DND-41 (cell line): ENCODE results near the gene KCND3.

Experiments
- ATAC-seq: fragments of 200-7000 bp; cut with Tn5 transposase; 3 replicates; pipeline ENCODE4 v1.9.1; 2021; ENCODE audit warnings: low read depth; ENCODE audit not compliant: insufficient read depth
- DNase-seq: peaks from one replicate; pipeline ENCODE4 v3.0.0-alpha.2; 2020
- H2AFZ ChIP-seq: 2 replicates; pipeline ENCODE4 v1.6.0; 2012; ENCODE audit warnings: low read depth, low read length
- H3K27ac ChIP-seq: 2 replicates; pipeline ENCODE4 v1.5.1; 2012; ENCODE audit warnings: low read length, inconsistent platforms
- H3K27me3 ChIP-seq: fragments of 200-600 bp; sonication (generic); 2 replicates; pipeline ENCODE4 v1.6.0; 2012; ENCODE audit warnings: low read length, mild to moderate bottlenecking, inconsistent platforms; ENCODE audit not compliant: insufficient read depth, poor library complexity
- H3K36me3 ChIP-seq: 2 replicates; pipeline ENCODE4 v1.5.1; 2012; ENCODE audit warnings: low read length, inconsistent platforms; ENCODE audit not compliant: insufficient read depth
- H3K4me1 ChIP-seq: 2 replicates; pipeline ENCODE4 v1.5.1; 2012; ENCODE audit warnings: mild to moderate bottlenecking, low read length; ENCODE audit not compliant: insufficient read depth
- H3K4me2 ChIP-seq: 2 replicates; pipeline ENCODE4 v1.6.0; 2012; ENCODE audit warnings: mild to moderate bottlenecking, moderate library complexity, low read length, inconsistent platforms; ENCODE audit not compliant: insufficient read depth
- H3K4me3 ChIP-seq, 2 experiments: fragments of 200-600 bp in 1 of 2; shearing (Covaris generic) in 1 of 2; 2 replicates each; pipeline ENCODE4 v1.5.1; 2012 to 2016; ENCODE audit warnings: inconsistent platforms in 2 of 2, low read length in 2 of 2, mild to moderate bottlenecking in 2 of 2, low read depth in 1 of 2, moderate library complexity in 1 of 2
- H3K79me2 ChIP-seq: 2 replicates; pipeline ENCODE4 v1.6.0; 2012; ENCODE audit warnings: low read length, inconsistent platforms; ENCODE audit not compliant: insufficient read depth
- H3K9ac ChIP-seq: 2 replicates; pipeline ENCODE4 v1.6.0; 2012; ENCODE audit warnings: low read depth, mild to moderate bottlenecking, inconsistent platforms, low read length, moderate library complexity
- H3K9me3 ChIP-seq: 2 replicates; pipeline ENCODE4 v1.5.1; 2012; ENCODE audit warnings: low read length, moderate library complexity, mild to moderate bottlenecking, inconsistent platforms; ENCODE audit not compliant: insufficient read depth, severe bottlenecking
- H4K20me1 ChIP-seq: 2 replicates; pipeline ENCODE4 v1.6.0; 2012; ENCODE audit warnings: low read length; ENCODE audit not compliant: insufficient read depth
- CTCF ChIP-seq: IDR thresholded peaks from 2 replicates; pipeline ENCODE4 v1.5.1; 2012; ENCODE audit warnings: borderline replicate concordance, low read length, moderate library complexity, mild to moderate bottlenecking; ENCODE audit not compliant: poor library complexity, severe bottlenecking; ENCODE audit errors: extremely low read depth
- EZH2 ChIP-seq: IDR thresholded peaks from 3 replicates; pipeline ENCODE4 v1.6.1; 2012; ENCODE audit warnings: borderline replicate concordance, low read depth, mild to moderate bottlenecking, moderate library complexity, low read length, inconsistent platforms; ENCODE audit not compliant: severe bottlenecking

The KCND3 gene

DNA sequence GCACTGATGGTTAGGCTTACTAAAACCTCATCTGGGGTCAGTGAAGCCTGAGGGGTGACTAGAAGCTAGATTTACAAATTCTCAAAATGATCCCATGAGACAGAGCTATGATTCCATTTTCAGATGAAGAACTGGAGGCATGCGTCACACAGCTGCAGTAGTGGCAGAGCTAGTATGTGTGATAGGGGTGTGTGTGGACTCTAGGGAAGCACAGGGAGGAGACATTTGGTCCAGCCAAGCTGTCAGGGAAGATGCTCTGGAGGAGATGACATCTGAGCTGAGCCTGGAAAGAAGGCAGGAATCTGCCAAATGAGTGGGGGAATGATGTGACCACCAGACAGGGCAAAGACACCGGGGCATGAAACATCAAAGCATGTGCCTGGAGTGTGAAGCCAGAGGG, 12.0 kb upstream of the KCND3 start:
- Histone ChIP-seq H3K4me3 (no peak overlapping the region), H3K27me3 (peaks cover 7% of the 10 kb centered on the region), H3K36me3 (no peaks in the 10 kb centered on the region), H3K9me3 (no peaks in the 10 kb centered on the region), H3K27ac (no peak overlapping the region), H3K9ac (no peak overlapping the region), H3K4me2 (no peak overlapping the region), H2AFZ (no peak overlapping the region), H4K20me1 (no peaks in the 10 kb centered on the region), H3K79me2 (no peaks in the 10 kb centered on the region), H3K4me1 (no peaks in the 10 kb centered on the region)
- TF ChIP-seq CTCF, result no peak
- TF ChIP-seq EZH2, result no peak
- ATAC-seq (no peak), DNase-seq (no peak)

DNA sequence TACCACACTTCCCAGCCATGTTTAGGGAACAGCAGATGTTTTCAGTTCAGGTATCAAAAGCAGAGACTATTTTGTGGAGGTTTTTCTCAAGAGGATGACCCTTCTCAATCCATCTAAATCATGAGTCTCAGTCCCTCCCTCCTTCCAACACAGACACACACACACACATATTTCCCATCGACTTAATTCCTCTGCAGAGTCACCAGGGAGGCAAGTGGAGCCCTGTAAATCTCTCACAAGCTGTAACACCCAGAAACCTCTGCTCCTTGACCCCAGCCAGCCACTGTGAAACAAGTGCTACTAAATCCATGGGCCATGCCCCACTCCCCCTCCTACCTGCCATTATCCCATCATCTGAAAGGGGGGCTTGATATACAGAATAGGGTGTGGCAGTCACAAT, 10.6 kb upstream of the KCND3 start:
- Histone ChIP-seq H2AFZ (no peak overlapping the region), H3K4me1 (no peaks in the 10 kb centered on the region), H3K27me3 (peaks cover 11% of the 10 kb centered on the region), H3K9me3 (no peaks in the 10 kb centered on the region), H4K20me1 (no peaks in the 10 kb centered on the region), H3K4me3 (no peak overlapping the region), H3K27ac (no peak overlapping the region), H3K36me3 (no peaks in the 10 kb centered on the region), H3K79me2 (no peaks in the 10 kb centered on the region), H3K9ac (no peak overlapping the region), H3K4me2 (no peak overlapping the region)
- ATAC-seq, result no peak
- no peak for DNase-seq
- no peak for TF ChIP-seq EZH2
- TF ChIP-seq CTCF, result no peak

DNA sequence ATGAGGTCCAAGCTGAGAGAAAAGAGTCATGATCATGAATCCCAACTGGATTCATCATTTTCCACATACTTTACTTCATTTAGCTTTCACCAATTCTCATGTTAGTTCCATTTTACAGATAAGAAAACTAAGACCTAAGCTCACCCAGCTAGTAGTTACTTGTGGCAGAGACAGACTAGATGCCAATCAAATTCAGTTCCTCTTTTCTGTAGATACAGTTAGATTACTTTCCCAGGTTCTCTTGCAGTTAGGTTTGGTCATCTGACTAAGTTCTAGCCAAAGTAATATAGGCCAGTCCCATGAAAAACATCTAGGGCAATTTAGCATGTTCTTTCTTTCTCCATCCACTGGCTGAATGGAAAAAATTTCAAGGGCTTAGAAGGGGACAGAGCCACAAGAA, 8.9 kb upstream of the KCND3 start:
- no peak overlapping the region for H3K9ac ChIP-seq
- H3K4me2 ChIP-seq, result no peak overlapping the region
- no peaks in the 10 kb centered on the region for H3K9me3 ChIP-seq
- H3K27me3 ChIP-seq, result peaks cover 7% of the 10 kb centered on the region
- no peaks in the 10 kb centered on the region for H3K79me2 ChIP-seq
- no peaks in the 10 kb centered on the region for H3K4me1 ChIP-seq
- TF ChIP-seq EZH2 (no peak), CTCF (no peak)
- no peak for ATAC-seq
- no peak overlapping the region for H3K27ac ChIP-seq
- no peak overlapping the region for H2AFZ ChIP-seq
- H4K20me1 ChIP-seq, result no peaks in the 10 kb centered on the region
- no peak overlapping the region for H3K4me3 ChIP-seq
- DNase-seq, result no peak
- H3K36me3 ChIP-seq, result no peaks in the 10 kb centered on the region

DNA sequence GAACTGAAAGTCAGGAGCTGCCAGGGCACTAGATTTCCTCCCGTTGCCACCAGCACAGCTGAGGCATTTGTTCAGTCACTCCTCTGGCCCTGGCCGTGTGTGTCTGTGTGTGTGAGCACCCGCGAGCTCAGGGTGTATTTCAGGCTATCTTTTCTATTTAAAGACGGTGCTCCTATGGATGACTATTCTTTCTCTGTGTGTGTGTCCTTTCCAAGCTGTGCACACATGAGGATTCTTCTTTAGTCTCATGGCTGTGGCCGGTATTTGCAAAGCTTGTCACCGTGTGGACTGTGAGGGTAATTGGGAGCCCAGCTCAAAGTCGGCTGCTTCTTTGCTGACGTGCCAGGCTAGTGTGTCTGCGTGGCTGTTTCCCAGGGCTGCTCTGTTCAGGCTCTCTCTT, 3.0 kb upstream of the KCND3 start:
- Histone ChIP-seq H4K20me1 (no peaks in the 10 kb centered on the region), H3K4me3 (no peak overlapping the region), H2AFZ (no peak overlapping the region), H3K9me3 (no peaks in the 10 kb centered on the region), H3K9ac (no peak overlapping the region), H3K27me3 (peaks cover 4% of the 10 kb centered on the region), H3K36me3 (no peaks in the 10 kb centered on the region), H3K79me2 (no peaks in the 10 kb centered on the region), H3K27ac (no peak overlapping the region), H3K4me2 (no peak overlapping the region), H3K4me1 (no peaks in the 10 kb centered on the region)
- ATAC-seq (no peak), DNase-seq (no peak)
- no peak for TF ChIP-seq CTCF
- no peak for TF ChIP-seq EZH2
